Dendritic cell treated with granulocyte-macrophage colony-stimulating factor and Interleukin-4, amounts not matched to agents 40 ng/mL and 50 ng/mL, for 4 days (primary cell): ENCODE results near the gene TCIRG1.
A peak's percentile ranks its signal among the peaks of the same experiment; 100 is the strongest.

ENCODE experiments used
- H3K27ac Mint-ChIP-seq: one replicate; pipeline ENCODE4 v1.8.0; 2022; ENCODE audit warnings: mild to moderate bottlenecking, mixed read lengths
- H3K27me3 Mint-ChIP-seq: one replicate; pipeline ENCODE4 v1.8.0; 2022; ENCODE audit warnings: mild to moderate bottlenecking, mixed read lengths
- H3K36me3 Mint-ChIP-seq: one replicate; pipeline ENCODE4 v1.8.0; 2022; ENCODE audit warnings: low read depth, mixed read lengths
- H3K4me1 Mint-ChIP-seq: one replicate; pipeline ENCODE4 v1.8.0; 2022; ENCODE audit warnings: low read depth, mixed read lengths
- H3K4me3 Mint-ChIP-seq: one replicate; pipeline ENCODE4 v1.8.0; 2022; ENCODE audit warnings: mild to moderate bottlenecking, moderate library complexity, mixed read lengths
- H3K9me3 Mint-ChIP-seq: one replicate; pipeline ENCODE4 v1.8.0; 2022; ENCODE audit warnings: mixed read lengths
- intact Hi-C: fragments of 100-400 bp; cut with micrococcal nuclease; formaldehyde crosslinking; loops from one replicate; pipeline ENCODE4 v1.15.0; 2022

The TCIRG1 gene

DNA sequence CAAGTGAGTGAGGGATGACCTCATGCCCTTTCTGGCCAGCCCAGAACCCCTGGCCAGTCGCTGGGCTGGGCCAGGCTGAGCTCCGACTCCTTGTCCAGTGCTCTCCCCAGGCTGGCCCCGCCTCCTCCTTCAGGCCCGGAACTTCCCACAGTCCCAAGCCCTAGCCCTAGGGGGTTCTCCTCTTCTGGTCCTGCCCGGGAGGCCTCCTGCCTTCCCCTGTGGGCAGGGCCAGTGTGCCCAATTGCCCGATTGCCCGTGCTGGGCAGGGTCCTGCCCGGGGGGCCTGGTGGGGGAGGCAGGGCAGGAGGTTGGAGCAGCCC is 4.2 kb downstream of the TCIRG1 start:
- Mint-ChIP-seq H3K36me3 (peaks cover 93% of the 10 kb centered on the region), H3K9me3 (no peaks in the 10 kb centered on the region)

DNA sequence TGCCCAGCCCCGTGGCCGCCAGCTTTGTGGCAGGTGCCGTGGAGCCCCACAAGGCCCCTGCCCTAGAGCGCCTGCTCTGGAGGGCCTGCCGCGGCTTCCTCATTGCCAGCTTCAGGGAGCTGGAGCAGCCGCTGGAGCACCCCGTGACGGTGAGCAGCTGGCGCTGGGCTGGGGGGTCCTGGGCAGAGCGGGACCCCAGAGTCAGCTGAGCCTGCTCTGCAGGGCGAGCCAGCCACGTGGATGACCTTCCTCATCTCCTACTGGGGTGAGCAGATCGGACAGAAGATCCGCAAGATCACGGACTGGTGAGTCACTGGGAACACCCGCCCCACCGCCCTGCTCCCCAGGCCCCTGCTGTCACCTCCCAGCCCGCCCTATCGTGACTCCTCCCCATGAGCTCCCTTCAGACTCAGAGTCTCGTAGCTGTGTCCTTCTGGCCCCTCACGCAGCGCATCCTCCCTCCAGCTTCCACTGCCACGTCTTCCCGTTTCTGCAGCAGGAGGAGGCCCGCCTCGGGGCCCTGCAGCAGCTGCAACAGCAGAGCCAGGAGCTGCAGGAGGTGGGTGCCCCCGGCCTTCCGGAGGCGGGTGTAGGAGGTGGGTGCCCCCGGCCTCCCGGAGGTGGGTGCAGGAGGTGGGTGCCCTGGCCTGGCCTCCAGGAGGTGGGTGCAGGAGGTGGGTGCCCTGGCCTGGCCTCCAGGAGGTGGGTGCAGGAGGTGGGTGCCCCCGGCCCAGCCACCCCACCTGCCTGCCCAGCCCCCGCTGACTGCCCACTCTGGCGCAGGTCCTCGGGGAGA is 4.7 kb downstream of the TCIRG1 start:
- peaks cover 35% of the 10 kb centered on the region for H3K4me1 Mint-ChIP-seq
- H3K4me3 Mint-ChIP-seq, result no peak overlapping the region
- no peaks in the 10 kb centered on the region for H3K27me3 Mint-ChIP-seq
- H3K36me3 Mint-ChIP-seq, result peaks cover 98% of the 10 kb centered on the region
- no peak overlapping the region for H3K27ac Mint-ChIP-seq
- intact Hi-C loops, result no loop called here
- H3K9me3 Mint-ChIP-seq, result no peaks in the 10 kb centered on the region

More for the DNA sequence above, 4.2 kb downstream of the TCIRG1 start:
- intact Hi-C loops, result no loop called here
- Mint-ChIP-seq H3K27me3 (no peaks in the 10 kb centered on the region), H3K4me3 (no peak overlapping the region), H3K27ac (peak overlapping the region; percentile 17), H3K4me1 (peaks cover 40% of the 10 kb centered on the region)

DNA sequence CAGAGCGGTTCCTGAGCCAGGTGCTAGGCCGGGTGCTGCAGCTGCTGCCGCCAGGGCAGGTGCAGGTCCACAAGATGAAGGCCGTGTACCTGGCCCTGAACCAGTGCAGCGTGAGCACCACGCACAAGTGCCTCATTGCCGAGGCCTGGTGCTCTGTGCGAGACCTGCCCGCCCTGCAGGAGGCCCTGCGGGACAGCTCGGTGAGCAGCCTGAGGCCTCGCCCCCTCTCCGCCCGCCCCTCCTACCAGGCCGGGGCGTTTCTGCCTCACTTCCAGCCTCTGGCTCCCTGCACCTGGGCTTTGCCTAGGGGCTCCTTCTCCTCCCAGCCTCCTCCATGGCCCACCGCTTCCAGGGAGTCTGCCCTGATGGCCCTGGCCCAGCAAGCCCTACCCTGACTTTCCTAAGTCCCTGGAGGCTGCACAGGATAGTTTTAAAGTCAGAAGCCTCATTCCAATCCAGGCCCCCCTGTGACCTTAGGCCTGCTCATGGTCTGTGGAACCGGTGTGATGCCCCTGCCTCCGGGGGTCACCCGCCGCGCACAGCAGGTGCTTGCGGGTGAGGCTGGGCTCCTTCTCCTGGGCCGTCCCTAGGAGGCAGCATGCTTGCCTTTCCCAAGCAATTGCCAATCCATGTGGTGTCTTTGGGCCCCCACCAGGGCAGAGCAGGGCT is 5.5 kb downstream of the TCIRG1 start:
- Mint-ChIP-seq H3K27me3 (no peaks in the 10 kb centered on the region), H3K36me3 (peaks cover 100% of the 10 kb centered on the region), H3K4me1 (peaks cover 33% of the 10 kb centered on the region), H3K27ac (no peak overlapping the region), H3K9me3 (no peaks in the 10 kb centered on the region), H3K4me3 (no peak overlapping the region)
- intact Hi-C loops, result no loop called here

DNA sequence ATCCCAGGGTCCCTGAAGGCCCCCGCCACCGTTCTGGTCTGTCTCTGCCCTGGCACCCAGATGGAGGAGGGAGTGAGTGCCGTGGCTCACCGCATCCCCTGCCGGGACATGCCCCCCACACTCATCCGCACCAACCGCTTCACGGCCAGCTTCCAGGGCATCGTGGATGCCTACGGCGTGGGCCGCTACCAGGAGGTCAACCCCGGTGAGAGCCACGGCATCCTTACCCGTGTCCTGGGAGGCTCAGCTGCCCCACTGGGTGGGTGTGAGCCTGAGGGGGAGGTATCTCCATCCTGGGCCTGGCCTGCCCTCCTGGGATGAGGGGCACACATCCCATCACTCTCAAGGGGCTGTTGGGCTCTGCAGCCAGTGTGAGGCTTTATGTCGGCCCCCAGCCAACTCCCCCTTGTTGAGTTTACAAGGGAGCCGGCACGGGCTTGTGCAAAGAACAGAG is 6.1 kb downstream of the TCIRG1 start:
- Mint-ChIP-seq H3K27ac (no peak overlapping the region), H3K4me1 (peaks cover 29% of the 10 kb centered on the region), H3K9me3 (no peaks in the 10 kb centered on the region), H3K27me3 (no peaks in the 10 kb centered on the region), H3K4me3 (no peak overlapping the region), H3K36me3 (peaks cover 100% of the 10 kb centered on the region)
- intact Hi-C loops, result no loop called here

DNA sequence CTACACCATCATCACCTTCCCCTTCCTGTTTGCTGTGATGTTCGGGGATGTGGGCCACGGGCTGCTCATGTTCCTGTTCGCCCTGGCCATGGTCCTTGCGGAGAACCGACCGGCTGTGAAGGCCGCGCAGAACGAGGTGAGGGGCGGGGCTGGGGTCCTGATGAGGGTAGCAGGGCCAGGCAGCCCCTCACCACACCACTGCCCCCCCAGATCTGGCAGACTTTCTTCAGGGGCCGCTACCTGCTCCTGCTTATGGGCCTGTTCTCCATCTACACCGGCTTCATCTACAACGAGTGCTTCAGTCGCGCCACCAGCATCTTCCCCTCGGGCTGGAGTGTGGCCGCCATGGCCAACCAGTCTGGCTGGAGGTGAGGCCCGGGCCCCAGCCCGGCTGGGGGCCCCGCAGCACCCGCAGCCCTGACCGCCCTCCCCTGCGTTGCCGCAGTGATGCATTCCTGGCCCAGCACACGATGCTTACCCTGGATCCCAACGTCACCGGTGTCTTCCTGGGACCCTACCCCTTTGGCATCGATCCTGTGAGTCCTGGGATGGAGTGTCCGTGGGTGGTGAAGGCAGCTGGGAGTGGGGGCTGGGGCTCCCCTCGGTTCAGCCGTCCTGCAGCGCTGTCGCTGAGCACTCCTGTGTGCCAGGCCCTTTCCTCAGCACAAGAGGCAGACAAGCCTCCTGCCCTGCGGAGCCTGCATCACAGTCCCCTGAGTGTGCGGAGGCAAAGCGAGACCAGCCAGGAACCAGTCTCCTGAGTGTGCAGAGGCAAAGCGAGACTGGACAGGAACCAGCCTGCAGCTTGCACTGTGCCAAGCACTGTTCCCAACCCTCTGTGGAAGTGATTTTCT is 8.8 kb downstream of the TCIRG1 start:
- Mint-ChIP-seq H3K4me1 (peaks cover 22% of the 10 kb centered on the region), H3K27ac (peak overlapping the region; percentile 3), H3K27me3 (no peaks in the 10 kb centered on the region), H3K9me3 (no peaks in the 10 kb centered on the region), H3K4me3 (no peak overlapping the region), H3K36me3 (peaks cover 100% of the 10 kb centered on the region)
- intact Hi-C loops, result no loop called here

DNA sequence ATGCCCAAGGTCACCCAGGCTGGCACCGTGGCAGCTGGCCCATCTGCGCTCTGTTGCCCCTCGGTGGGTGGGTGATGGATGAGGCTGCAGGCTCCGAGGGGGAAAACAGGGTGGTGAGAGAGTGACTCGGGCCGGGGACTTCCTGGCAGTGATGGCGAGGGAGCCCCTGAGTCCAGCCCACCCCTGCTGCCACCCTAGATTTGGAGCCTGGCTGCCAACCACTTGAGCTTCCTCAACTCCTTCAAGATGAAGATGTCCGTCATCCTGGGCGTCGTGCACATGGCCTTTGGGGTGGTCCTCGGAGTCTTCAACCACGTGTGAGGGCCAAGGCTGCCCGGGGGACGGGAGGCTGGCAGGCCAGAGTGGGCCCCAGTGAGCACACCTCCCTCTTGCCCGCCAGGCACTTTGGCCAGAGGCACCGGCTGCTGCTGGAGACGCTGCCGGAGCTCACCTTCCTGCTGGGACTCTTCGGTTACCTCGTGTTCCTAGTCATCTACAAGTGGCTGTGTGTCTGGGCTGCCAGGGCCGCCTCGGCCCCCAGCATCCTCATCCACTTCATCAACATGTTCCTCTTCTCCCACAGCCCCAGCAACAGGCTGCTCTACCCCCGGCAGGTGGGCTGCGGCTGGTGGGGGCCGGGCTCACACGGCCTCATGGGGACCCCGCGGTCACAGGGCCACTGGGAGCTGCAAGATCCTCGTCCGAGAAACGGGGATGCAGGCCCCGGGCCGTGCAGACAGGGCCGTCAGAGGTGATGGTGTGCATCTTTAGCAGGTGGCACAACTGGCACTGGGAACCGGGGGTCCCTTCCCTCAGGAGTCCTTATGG is 10.1 kb downstream of the TCIRG1 start:
- H3K27ac Mint-ChIP-seq, result peak overlapping the region; percentile 55
- intact Hi-C loops, result no loop called here
- H3K36me3 Mint-ChIP-seq, result peaks cover 100% of the 10 kb centered on the region
- H3K4me3 Mint-ChIP-seq, result no peak overlapping the region
- H3K9me3 Mint-ChIP-seq, result no peaks in the 10 kb centered on the region
- peaks cover 24% of the 10 kb centered on the region for H3K4me1 Mint-ChIP-seq
- no peaks in the 10 kb centered on the region for H3K27me3 Mint-ChIP-seq

DNA sequence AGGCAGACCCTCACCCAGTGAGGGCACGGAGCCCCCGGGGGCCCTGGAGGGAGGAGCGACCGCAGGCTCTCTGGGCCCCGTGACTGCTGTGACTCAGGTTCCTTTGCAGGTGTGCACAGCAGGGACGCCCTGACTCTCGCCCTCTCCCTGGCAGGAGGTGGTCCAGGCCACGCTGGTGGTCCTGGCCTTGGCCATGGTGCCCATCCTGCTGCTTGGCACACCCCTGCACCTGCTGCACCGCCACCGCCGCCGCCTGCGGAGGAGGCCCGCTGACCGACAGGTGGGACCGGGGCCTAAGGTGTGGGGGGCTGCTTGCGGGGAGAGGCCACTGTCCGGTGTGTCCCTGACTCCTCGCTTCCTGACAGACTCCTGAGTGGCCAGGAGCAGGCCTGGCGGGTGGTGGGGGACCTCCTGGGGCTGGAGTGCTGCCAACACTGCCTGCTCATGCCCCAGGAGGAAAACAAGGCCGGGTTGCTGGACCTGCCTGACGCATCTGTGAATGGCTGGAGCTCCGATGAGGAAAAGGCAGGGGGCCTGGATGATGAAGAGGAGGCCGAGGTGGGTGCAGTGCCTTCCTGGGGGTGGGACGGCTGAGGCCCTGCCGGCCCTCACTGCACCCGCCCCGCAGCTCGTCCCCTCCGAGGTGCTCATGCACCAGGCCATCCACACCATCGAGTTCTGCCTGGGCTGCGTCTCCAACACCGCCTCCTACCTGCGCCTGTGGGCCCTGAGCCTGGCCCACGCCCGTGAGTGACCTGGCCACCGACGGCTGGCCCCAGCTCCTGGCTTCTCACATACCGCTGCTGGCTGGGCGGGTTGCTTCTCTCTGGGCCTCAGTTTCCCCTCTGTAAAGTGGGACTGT is 10.9 kb downstream of the TCIRG1 start:
- intact Hi-C loops, result no loop called here
- Mint-ChIP-seq H3K27me3 (no peaks in the 10 kb centered on the region), H3K4me3 (no peak overlapping the region)

DNA sequence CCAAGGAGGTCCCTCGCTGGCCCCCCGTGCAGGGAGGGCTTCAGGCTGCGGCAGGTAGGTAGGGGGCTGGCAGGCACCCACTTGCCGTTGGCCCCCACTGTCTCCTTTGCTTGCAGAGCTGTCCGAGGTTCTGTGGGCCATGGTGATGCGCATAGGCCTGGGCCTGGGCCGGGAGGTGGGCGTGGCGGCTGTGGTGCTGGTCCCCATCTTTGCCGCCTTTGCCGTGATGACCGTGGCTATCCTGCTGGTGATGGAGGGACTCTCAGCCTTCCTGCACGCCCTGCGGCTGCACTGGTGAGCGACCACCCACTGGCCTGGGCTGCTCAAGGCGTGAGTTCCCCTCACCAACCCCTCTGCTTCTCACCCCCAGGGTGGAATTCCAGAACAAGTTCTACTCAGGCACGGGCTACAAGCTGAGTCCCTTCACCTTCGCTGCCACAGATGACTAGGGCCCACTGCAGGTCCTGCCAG is 11.6 kb downstream of the TCIRG1 start:
- Mint-ChIP-seq H3K9me3 (no peaks in the 10 kb centered on the region), H3K27ac (no peak overlapping the region), H3K36me3 (peaks cover 90% of the 10 kb centered on the region), H3K4me1 (peaks cover 25% of the 10 kb centered on the region), H3K27me3 (no peaks in the 10 kb centered on the region), H3K4me3 (no peak overlapping the region)
- intact Hi-C loops, result no loop called here

More for the DNA sequence above, 10.9 kb downstream of the TCIRG1 start:
- Mint-ChIP-seq H3K27ac (no peak overlapping the region), H3K9me3 (no peaks in the 10 kb centered on the region), H3K36me3 (peaks cover 97% of the 10 kb centered on the region), H3K4me1 (peaks cover 25% of the 10 kb centered on the region)

DNA sequence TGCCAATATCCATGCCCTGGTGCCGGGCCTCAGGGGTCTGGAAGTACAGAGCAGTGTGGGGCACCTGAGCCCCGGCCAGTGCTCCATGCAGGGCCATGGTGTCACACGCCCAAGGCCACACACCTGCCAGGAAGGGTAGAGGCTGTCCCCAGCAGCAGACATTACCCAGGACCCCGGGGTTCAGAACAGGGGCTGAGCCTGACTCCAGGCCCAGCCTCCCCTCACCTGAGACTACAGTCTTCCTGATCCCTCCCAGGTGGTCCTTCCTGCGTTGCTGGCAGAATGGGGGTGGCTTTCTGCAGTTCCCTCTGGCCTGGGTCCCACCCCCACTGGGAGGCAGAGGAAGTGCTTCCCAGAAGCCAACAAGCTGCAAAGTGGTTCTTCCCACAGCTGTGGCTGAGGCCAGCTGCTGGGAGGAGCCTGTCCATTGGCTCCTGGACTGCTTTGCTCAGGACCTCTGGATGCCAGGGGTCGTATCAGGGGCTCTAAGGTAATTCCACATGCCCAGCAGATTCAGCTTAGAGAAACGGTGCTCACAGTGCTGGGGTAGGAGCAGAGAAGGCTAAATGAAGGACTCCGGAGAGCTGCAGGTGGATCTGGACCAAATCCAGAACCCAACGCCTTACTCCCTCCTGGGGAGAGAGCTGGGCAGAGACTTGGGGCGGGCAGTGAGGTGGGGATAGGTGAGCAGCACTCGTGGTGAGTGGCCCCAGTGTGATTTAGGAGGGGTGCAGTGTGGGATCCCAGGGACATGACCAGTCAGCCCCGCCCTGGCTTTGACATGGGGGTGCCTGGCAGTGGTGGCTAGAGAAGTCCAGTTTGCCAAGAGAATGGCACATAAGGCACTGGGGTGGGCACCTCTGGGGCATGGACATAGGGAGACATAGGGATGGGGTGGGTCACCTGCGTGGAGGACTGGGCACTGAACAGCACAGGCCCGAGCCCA is 12.6 kb downstream of the TCIRG1 start:
- Mint-ChIP-seq H3K4me1 (peaks cover 25% of the 10 kb centered on the region), H3K27ac (peak overlapping the region; percentile 43), H3K27me3 (no peaks in the 10 kb centered on the region), H3K4me3 (no peak overlapping the region), H3K36me3 (peaks cover 80% of the 10 kb centered on the region), H3K9me3 (no peaks in the 10 kb centered on the region)
- intact Hi-C loops, result no loop called here

DNA sequence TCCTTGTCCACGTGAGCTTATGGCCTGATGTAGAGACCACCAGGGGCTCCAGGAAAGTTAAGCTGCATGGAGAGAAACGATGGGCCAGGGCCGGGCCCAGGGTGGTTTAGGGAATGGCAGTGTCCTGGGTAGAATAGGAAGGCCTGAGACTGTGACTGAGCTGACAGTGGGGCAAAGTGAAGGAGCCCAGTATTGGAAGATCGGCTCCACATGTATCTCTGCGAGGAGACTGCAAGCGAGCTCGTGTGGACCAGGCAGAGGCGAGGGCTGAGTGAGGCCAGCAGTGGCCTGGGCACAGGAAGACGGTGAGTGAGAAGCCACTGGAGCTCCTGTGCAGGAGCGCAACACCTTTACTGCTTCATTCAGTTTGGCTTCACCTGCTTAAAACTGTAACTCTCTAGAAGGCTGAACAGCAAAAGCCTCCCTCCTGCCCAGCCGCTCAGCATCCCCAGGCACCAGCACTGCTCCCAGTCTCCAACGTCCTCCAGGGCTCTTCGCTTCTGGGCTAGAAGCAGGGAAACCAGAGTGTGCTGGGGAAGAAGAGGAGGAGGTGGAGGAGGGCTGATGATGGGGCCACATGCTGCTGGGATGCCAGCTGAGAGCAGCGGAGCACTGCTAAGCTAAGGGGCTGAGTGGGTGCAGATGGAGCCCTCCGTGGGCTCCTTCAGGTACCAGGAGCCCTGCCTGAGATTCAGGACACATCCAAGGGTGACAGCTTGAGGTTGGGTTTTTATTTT is 13.5 kb downstream of the TCIRG1 start:
- Mint-ChIP-seq H3K27ac (peak overlapping the region; percentile 43), H3K4me1 (peaks cover 25% of the 10 kb centered on the region), H3K27me3 (no peaks in the 10 kb centered on the region), H3K36me3 (peaks cover 80% of the 10 kb centered on the region), H3K9me3 (no peaks in the 10 kb centered on the region), H3K4me3 (no peak overlapping the region)
- intact Hi-C loops, result no loop called here

DNA sequence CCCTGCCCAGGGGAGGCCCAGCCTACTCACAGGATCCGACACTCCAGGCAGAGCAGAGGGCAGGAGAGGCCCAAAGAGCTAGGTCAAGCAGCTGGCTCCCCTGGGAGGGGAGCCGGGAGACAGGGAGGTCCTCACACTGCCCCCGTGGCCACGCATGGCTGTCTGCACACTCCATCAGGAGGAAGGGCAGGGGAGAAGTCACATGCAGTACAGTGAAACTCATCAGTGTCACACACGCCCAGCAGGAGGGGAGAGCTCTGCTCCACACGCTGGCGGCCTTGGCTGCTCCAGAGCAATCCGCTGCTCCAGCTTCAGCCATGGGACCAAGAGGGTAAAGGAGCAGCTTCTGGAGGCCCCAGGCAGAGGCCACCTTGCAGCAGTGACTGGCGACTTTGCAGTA is 14.3 kb downstream of the TCIRG1 start:
- Mint-ChIP-seq H3K4me3 (no peak overlapping the region), H3K27ac (no peak overlapping the region), H3K36me3 (peaks cover 80% of the 10 kb centered on the region), H3K9me3 (no peaks in the 10 kb centered on the region), H3K4me1 (peaks cover 25% of the 10 kb centered on the region), H3K27me3 (no peaks in the 10 kb centered on the region)
- intact Hi-C loops, result no loop called here
